ENCODE results near the gene RAB11FIP3.

- no peak for TF ChIP-seq CTCF (IDR thresholded peaks at IDR 0.05; ENCODE audit: low read depth, low read length, poor library complexity, severe bottlenecking)
- no peak for TF ChIP-seq EZH2phosphoT487 (IDR thresholded peaks at IDR 0.05; ENCODE audit: borderline replicate concordance, low read length)
Observed at GRCh38 chr16:472199-472504, 46.7 kb downstream of the RAB11FIP3 start.
